IMR-90 (cell line): ENCODE results near the gene OBP2A. TPM values are rescaled to one million over a fixed set of nuclear protein-coding genes. Genes with fewer than 3 reads are reported as not detected.

Experiments
- ATAC-seq: fragments of 200-7000 bp; cut with Tn5 transposase; 2 replicates; pipeline ENCODE4 v1.9.1; 2020; ENCODE audit warnings: low read depth, mild to moderate bottlenecking, moderate library complexity
- BruUV-seq: library from RNA; stranded (reverse); fragments of 400-500 nt; replicated peaks from 2 replicates; lab custom pipeline; 2021; lab: Mats Ljungman, UMichigan
- CTCF ChIA-PET: fragments of 300-600 bp; formaldehyde crosslinking; extraction: SDS; loops from one replicate; lab custom pipeline; 2021; ENCODE audit warnings: antibody characterized with exemption; lab: Yijun Ruan, JAX
- POLR2A ChIA-PET: fragments of 300-600 bp; sonication (Branson Sonifier 250); formaldehyde crosslinking; loops from one replicate; lab custom pipeline; 2022; ENCODE audit warnings: antibody characterized with exemption; ENCODE audit not compliant: unreplicated experiment; lab: Charles Lee
- DNase-seq: peaks from one replicate; pipeline ENCODE4 v3.0.0; 2013
- H2AFZ ChIP-seq: replicated peaks from 2 replicates; pipeline ENCODE3; 2013; ENCODE audit warnings: low read length, mild to moderate bottlenecking; ENCODE audit not compliant: poor library complexity
- H2AK5ac ChIP-seq: 2 replicates; pipeline ENCODE4 v1.6.1; 2013; ENCODE audit warnings: low read depth, low read length, inconsistent platforms
- H2AK9ac ChIP-seq: replicated peaks from 2 replicates; pipeline ENCODE3; 2013; ENCODE audit warnings: mild to moderate bottlenecking, low read depth, low read length, moderate library complexity; ENCODE audit not compliant: poor library complexity
- H2BK120ac ChIP-seq: 2 replicates; pipeline ENCODE4 v1.6.1; 2013; ENCODE audit warnings: low read depth, low read length, inconsistent platforms
- H2BK15ac ChIP-seq: 3 replicates; pipeline ENCODE4 v1.6.1; 2013; ENCODE audit warnings: low read depth, low read length, inconsistent platforms
- H2BK20ac ChIP-seq: 2 replicates; pipeline ENCODE4 v1.6.1; 2013; ENCODE audit warnings: low read depth, mild to moderate bottlenecking, inconsistent platforms, low read length, moderate library complexity
- H2BK5ac ChIP-seq: 2 replicates; pipeline ENCODE4 v1.6.1; 2013; ENCODE audit warnings: mild to moderate bottlenecking, low read depth, low read length, inconsistent platforms; ENCODE audit not compliant: poor library complexity, severe bottlenecking
- H3K14ac ChIP-seq: replicated peaks from 2 replicates; pipeline ENCODE4 v1.6.1; 2013; ENCODE audit warnings: low read depth, low read length, inconsistent platforms
- H3K18ac ChIP-seq: 2 replicates; pipeline ENCODE4 v1.6.1; 2013; ENCODE audit warnings: low read depth, low read length, control low read depth
- H3K23ac ChIP-seq: 2 replicates; pipeline ENCODE4 v1.6.1; 2013; ENCODE audit warnings: low read depth, low read length, inconsistent platforms
- H3K27ac ChIP-seq: 2 replicates; pipeline ENCODE4 v1.5.1; 2013; ENCODE audit warnings: mild to moderate bottlenecking, control low read depth, low read length; ENCODE audit not compliant: insufficient read depth
- H3K27me3 ChIP-seq: 2 replicates; pipeline ENCODE4 v1.6.1; 2013; ENCODE audit warnings: low read length; ENCODE audit not compliant: control insufficient read depth, insufficient read depth
- H3K36me3 ChIP-seq: 2 replicates; pipeline ENCODE4 v1.6.1; 2013; ENCODE audit warnings: low read length, mixed read lengths; ENCODE audit not compliant: control insufficient read depth, insufficient read depth
- H3K4ac ChIP-seq: 2 replicates; pipeline ENCODE4 v1.6.1; 2013; ENCODE audit warnings: low read depth, low read length, inconsistent platforms
- H3K4me1 ChIP-seq: 2 replicates; pipeline ENCODE4 v1.6.1; 2013; ENCODE audit warnings: low read length, mixed read lengths; ENCODE audit not compliant: control insufficient read depth, insufficient read depth
- H3K4me2 ChIP-seq: 2 replicates; pipeline ENCODE4 v1.6.1; 2013; ENCODE audit warnings: low read depth, mild to moderate bottlenecking, control low read depth, low read length, moderate library complexity
- H3K4me3 ChIP-seq: 2 replicates; pipeline ENCODE4 v1.5.1; 2013; ENCODE audit warnings: low read depth, mild to moderate bottlenecking, control low read depth, low read length, moderate library complexity; ENCODE audit not compliant: insufficient read depth
- H3K56ac ChIP-seq: 2 replicates; pipeline ENCODE4 v1.6.1; 2013; ENCODE audit warnings: low read length, inconsistent platforms; ENCODE audit not compliant: insufficient read depth; ENCODE audit errors: extremely low read depth
- H3K79me1 ChIP-seq, 2 experiments: 2 replicates each; pipeline ENCODE4 v1.6.1; 2013; ENCODE audit warnings: low read length in 2 of 2, inconsistent platforms in 1 of 2, low read depth in 1 of 2
- H3K9ac ChIP-seq: 2 replicates; pipeline ENCODE4 v1.6.1; 2013; ENCODE audit warnings: low read depth, low read length, control low read depth
- H3K9me1 ChIP-seq: 2 replicates; pipeline ENCODE4 v1.6.1; 2013; ENCODE audit warnings: low read length, inconsistent platforms; ENCODE audit not compliant: insufficient read depth
- H3K9me3 ChIP-seq: 2 replicates; pipeline ENCODE4 v1.6.1; 2013; ENCODE audit warnings: low read length; ENCODE audit not compliant: control insufficient read depth, insufficient read depth
- H4K20me1 ChIP-seq: 2 replicates; pipeline ENCODE4 v1.6.1; 2013; ENCODE audit warnings: low read length, inconsistent platforms; ENCODE audit not compliant: insufficient read depth
- H4K5ac ChIP-seq: 2 replicates; pipeline ENCODE4 v1.6.1; 2013; ENCODE audit warnings: mild to moderate bottlenecking, low read depth, low read length, control low read depth
- H4K8ac ChIP-seq, 2 experiments: 2 replicates each; pipeline ENCODE4 v1.6.1; 2013; ENCODE audit warnings: low read depth in 2 of 2, low read length in 2 of 2, control low read depth in 1 of 2, inconsistent platforms in 1 of 2
- H4K91ac ChIP-seq: 2 replicates; pipeline ENCODE4 v1.6.1; 2013; ENCODE audit warnings: low read depth, low read length, inconsistent platforms; ENCODE audit not compliant: insufficient read depth
- BHLHE40 ChIP-seq: fragments of 150-350 bp; IDR thresholded peaks from 2 replicates; pipeline ENCODE4 v1.6.1; 2016; ENCODE audit warnings: mild to moderate bottlenecking, low read depth, low read length
- CEBPB ChIP-seq: IDR thresholded peaks from 2 replicates; pipeline ENCODE4 v1.6.1; 2012; ENCODE audit warnings: low read depth, low read length, improper control_type of control experiment
- CHD1 ChIP-seq: IDR thresholded peaks from 2 replicates; pipeline ENCODE4 v1.6.1; 2012; ENCODE audit warnings: low read depth, low read length, improper control_type of control experiment
- CTCF ChIP-seq: conservative IDR thresholded peaks from 2 replicates; pipeline ENCODE4 v1.5.1; 2012; ENCODE audit warnings: mild to moderate bottlenecking, low read depth, low read length, improper control_type of control experiment
- FOS ChIP-seq: fragments of 150-350 bp; IDR thresholded peaks from 2 replicates; pipeline ENCODE4 v1.6.1; 2016; ENCODE audit warnings: low read depth, low read length
- MAFK ChIP-seq: IDR thresholded peaks from 2 replicates; pipeline ENCODE4 v1.6.1; 2012; ENCODE audit warnings: low read depth, low read length, improper control_type of control experiment
- MAZ ChIP-seq: IDR thresholded peaks from 2 replicates; pipeline ENCODE4 v1.6.1; 2012; ENCODE audit warnings: low read depth, mild to moderate bottlenecking, low read length, improper control_type of control experiment, moderate library complexity, borderline replicate concordance
- MXI1 ChIP-seq: IDR thresholded peaks from 2 replicates; pipeline ENCODE4 v1.6.1; 2012; ENCODE audit warnings: low read depth, mild to moderate bottlenecking, low read length, moderate library complexity, borderline replicate concordance
- NFE2L2 ChIP-seq: fragments of 150-350 bp; IDR thresholded peaks from 2 replicates; pipeline ENCODE4 v1.6.1; 2016; ENCODE audit warnings: low read depth, mild to moderate bottlenecking, low read length
- POLR2A ChIP-seq: IDR thresholded peaks from 2 replicates; pipeline ENCODE4 v1.6.1; 2012; ENCODE audit warnings: mild to moderate bottlenecking, low read depth, low read length
- RAD21 ChIP-seq: IDR thresholded peaks from 2 replicates; pipeline ENCODE4 v1.6.1; 2012; ENCODE audit warnings: low read length, improper control_type of control experiment
- RCOR1 ChIP-seq: IDR thresholded peaks from 2 replicates; pipeline ENCODE4 v1.6.1; 2012; ENCODE audit warnings: mild to moderate bottlenecking, low read length, improper control_type of control experiment; ENCODE audit not compliant: insufficient replicate concordance
- RFX5 ChIP-seq: IDR thresholded peaks from 2 replicates; pipeline ENCODE4 v1.8.0; 2012; ENCODE audit warnings: low read depth, mild to moderate bottlenecking, low read length, moderate library complexity
- SMC3 ChIP-seq: fragments of 150-350 bp; IDR thresholded peaks from 2 replicates; pipeline ENCODE4 v1.6.1; 2016; ENCODE audit warnings: low read depth, mild to moderate bottlenecking, antibody characterized with exemption, low read length, moderate library complexity
- USF2 ChIP-seq: fragments of 150-350 bp; IDR thresholded peaks from 2 replicates; pipeline ENCODE4 v1.6.1; 2017; ENCODE audit warnings: mild to moderate bottlenecking, antibody characterized with exemption, low read length, low read depth
- WGBS, 2 experiments: methylation state at CpG; one replicate each; pipeline versions ENCODE4 v1.1.5 to v1.1.7; 2013; ENCODE audit warnings: missing lambda C conversion rate in 2 of 2; ENCODE audit not compliant: insufficient read length in 1 of 2; ENCODE audit errors: extremely low coverage in 2 of 2; 5-methylcytosine and 5-hydroxymethylcytosine counted together
- dilution Hi-C: fragments of 300-500 bp; cut with HindIII; formaldehyde crosslinking; loops from one replicate; pipeline ENCODE4 v1.14.3; 2018; ENCODE audit warnings: low sequenced_read_pairs; ENCODE audit not compliant: unreplicated experiment
- in situ Hi-C: fragments of 300-500 bp; cut with MboI; formaldehyde crosslinking; loops from 3 replicates; pipeline ENCODE4 v1.14.3; 2019; ENCODE audit warnings: low sequenced_read_pairs, inconsistent platforms, mixed read lengths
- intact Hi-C: fragments of 100-400 bp; cut with micrococcal nuclease; formaldehyde crosslinking; loops from 2 replicates; pipeline ENCODE4 v1.10.0; 2022
- polyA plus RNA-seq, 3 experiments: library from polyadenylated mRNA; depleted of rRNA; stranded (reverse); fragments of >200 nt; gene quantifications; 2 replicates each; pipeline ENCODE4 v1.2.3, GENCODE V29; 2012; ENCODE audit warnings: low replicate concordance in 1 of 3
- total RNA-seq: library from RNA; depleted of rRNA; stranded (reverse); fragments of >200 nt; gene quantifications from 2 replicates; pipeline ENCODE4 v1.2.3, GENCODE V29; 2012
- TF ChIP-seq, protein P1 (sequence below): fragments of 150-350 bp; IDR thresholded peaks from 2 replicates; pipeline ENCODE4 v1.6.1; 2016; ENCODE audit warnings: low read depth, mild to moderate bottlenecking, low read length, moderate library complexity, borderline replicate concordance

Gene OBP2A
- total and polyA plus RNA-seq, 2 of the 4 experiments (the other 2 are of a cell fraction), result not detected

DNA sequence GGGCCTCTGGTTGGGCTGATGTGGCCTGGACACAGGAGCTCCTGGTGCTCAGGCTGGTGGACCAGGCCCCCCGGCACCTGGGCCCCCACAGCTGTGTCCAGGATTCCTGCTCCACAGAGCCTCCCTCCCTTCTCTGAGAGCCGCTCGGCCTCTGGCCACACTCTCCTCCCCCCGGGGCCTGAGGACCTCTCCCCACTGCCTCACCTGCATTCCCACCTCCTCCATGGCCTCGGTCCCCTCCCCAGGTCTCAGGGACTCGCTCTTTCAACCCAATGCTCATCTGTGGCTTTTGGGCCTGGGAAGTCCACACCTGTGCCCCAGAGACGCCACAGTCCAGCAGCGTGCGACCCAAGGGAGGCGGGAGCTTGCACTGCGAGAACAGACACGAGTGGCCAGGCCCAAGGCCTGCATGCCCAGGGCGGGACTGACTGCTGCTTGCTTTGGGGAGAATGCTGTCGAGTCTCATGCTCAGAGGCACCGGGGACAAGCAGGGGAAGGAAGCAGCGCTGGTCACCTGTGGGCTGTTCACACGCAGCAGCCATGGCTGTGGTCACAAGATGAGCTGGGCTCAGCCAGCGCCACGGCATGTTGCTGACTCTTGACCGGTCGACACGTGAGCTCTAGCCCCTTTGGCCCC is 30.2 kb downstream of the OBP2A start:
- no peak overlapping the region for H3K4me2 ChIP-seq
- H3K23ac ChIP-seq, result no peak overlapping the region
- H3K56ac ChIP-seq, result no peak overlapping the region
- H3K4me1 ChIP-seq, result no peaks in the 10 kb centered on the region
- H2BK120ac ChIP-seq, result no peak overlapping the region
- intact Hi-C loops (no loop called here), in situ Hi-C loops (no loop called here), dilution Hi-C loops (no loop called here)
- POLR2A ChIA-PET, result no interaction called here
- no peak overlapping the region for H3K4ac ChIP-seq
- H2BK20ac ChIP-seq, result no peak overlapping the region
- 60% methylated on average over 17 of the region's 22 CpGs; no CpG with 5 or more reads in 1 of the 2 experiments for WGBS, 2 experiments
- H3K27me3 ChIP-seq, result no peaks in the 10 kb centered on the region
- no TSS peak for BruUV-seq
- no peaks in the 10 kb centered on the region for H3K9me1 ChIP-seq
- no peak overlapping the region for H3K18ac ChIP-seq
- H3K4me3 ChIP-seq, result no peak overlapping the region
- no peaks in the 10 kb centered on the region for H3K79me1 ChIP-seq
- CTCF ChIA-PET, result no interaction called here
- H4K20me1 ChIP-seq, result no peaks in the 10 kb centered on the region
- TF ChIP-seq USF2 (no peak), RFX5 (no peak), CEBPB (no peak), BHLHE40 (no peak), POLR2A (no peak), RCOR1 (no peak), MXI1 (no peak), CTCF (no peak), CHD1 (no peak), MAZ (no peak), RAD21 (no peak), SMC3 (no peak), MAFK (no peak), NFE2L2 (no peak), FOS (no peak)
- TF ChIP-seq, protein P1, sequence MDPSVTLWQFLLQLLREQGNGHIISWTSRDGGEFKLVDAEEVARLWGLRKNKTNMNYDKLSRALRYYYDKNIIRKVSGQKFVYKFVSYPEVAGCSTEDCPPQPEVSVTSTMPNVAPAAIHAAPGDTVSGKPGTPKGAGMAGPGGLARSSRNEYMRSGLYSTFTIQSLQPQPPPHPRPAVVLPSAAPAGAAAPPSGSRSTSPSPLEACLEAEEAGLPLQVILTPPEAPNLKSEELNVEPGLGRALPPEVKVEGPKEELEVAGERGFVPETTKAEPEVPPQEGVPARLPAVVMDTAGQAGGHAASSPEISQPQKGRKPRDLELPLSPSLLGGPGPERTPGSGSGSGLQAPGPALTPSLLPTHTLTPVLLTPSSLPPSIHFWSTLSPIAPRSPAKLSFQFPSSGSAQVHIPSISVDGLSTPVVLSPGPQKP, result no peak
- H2AFZ ChIP-seq, result no peak overlapping the region
- H2AK9ac ChIP-seq, result no peak overlapping the region
- H3K9me3 ChIP-seq, result peaks cover 7% of the 10 kb centered on the region; the same call in 1 of the 2 replicates
- H4K8ac ChIP-seq, result no peak overlapping the region
- H3K36me3 ChIP-seq, result no peaks in the 10 kb centered on the region
- H3K14ac ChIP-seq, result no peak overlapping the region
- DNase-seq (no peak), ATAC-seq (no peak)
- no peak overlapping the region for H3K27ac ChIP-seq
- no peak overlapping the region for H3K9ac ChIP-seq
- no peak overlapping the region for H2AK5ac ChIP-seq
- no peak overlapping the region for H2BK5ac ChIP-seq
- no peak overlapping the region for H2BK15ac ChIP-seq
- H4K91ac ChIP-seq, result no peak overlapping the region
- no peak overlapping the region for H4K5ac ChIP-seq
